Effector memory CD8-positive, alpha-beta T cell (primary cell): ENCODE data around the gene CSHL1.
"Not testable (repeated sequence)": the region's sequence is repeated elsewhere in the genome, so short reads cannot be mapped to it uniquely, and the experiment has no call there.

Source experiments
- ATAC-seq: fragments of 150-1000 bp; cut with Tn5 transposase; replicated peaks from 2 replicates; pipeline ENCODE4 v1.10.0; 2021; ENCODE audit warnings: mild to moderate bottlenecking, moderate library complexity
- DNase-seq, 3 experiments: peaks; one replicate each; pipeline ENCODE4 v3.0.0; 2021
- H3K27ac Mint-ChIP-seq, 2 donors: one replicate each; pipeline ENCODE4 v1.8.0; 2022; ENCODE audit warnings: mild to moderate bottlenecking in 2 of 2, mixed read lengths in 2 of 2, moderate library complexity in 2 of 2
- H3K27me3 Mint-ChIP-seq, 2 donors: one replicate each; pipeline ENCODE4 v1.8.0; 2022; ENCODE audit warnings: mixed read lengths in 2 of 2
- H3K36me3 Mint-ChIP-seq: one replicate; pipeline ENCODE4 v1.8.0; 2022; ENCODE audit warnings: mild to moderate bottlenecking, moderate library complexity, mixed read lengths; ENCODE audit not compliant: insufficient read depth
- H3K4me1 Mint-ChIP-seq, 2 donors: one replicate each; pipeline ENCODE4 v1.8.0; 2022; ENCODE audit warnings: low read depth in 2 of 2, mixed read lengths in 2 of 2
- H3K4me3 Mint-ChIP-seq, 2 donors: one replicate each; pipeline ENCODE4 v1.8.0; 2022; ENCODE audit warnings: mild to moderate bottlenecking in 2 of 2, mixed read lengths in 2 of 2, moderate library complexity in 2 of 2
- H3K9me3 Mint-ChIP-seq, 2 donors: one replicate each; pipeline ENCODE4 v1.8.0; 2022; ENCODE audit warnings: mixed read lengths in 2 of 2

Gene CSHL1

DNA sequence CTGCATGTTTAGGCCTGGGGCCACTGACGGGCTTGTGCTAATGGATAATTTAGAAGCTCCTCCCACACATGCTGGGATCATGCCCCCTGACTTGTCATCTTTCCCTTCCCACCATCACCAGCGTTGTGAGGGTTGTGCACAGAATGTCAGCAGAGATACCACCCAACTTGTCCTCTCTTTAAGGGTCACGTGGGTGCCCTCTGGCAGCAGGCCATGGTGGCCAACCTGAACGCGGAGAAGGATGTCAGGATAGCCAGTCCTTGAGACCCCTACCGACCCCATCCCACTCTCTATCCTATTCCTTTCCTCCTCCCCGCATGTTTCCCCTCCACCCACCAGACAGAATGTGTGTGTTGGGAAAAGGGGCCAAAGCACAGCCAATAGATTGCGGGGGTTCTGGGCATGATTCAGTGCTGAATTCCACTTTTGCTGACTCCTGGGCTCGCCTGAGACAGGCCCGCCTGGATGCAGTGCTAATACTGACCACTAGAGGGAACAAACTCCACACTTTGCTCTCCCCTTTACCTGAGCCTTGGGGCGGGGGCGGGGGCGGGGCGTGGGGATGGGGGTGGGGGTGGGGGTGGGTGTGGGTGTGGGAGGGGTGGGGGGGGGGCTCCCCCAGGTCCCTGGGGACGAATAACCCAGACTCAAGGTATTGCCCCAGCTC, 29.0 kb downstream of the CSHL1 start, which contains the start of gene GH2:
TSS of gene GH2 (minus strand) at position 10 of the 667 bp plus-strand sequence. CDS start 143 bp downstream, outside the sequence.
- Mint-ChIP-seq H3K27me3 (peaks cover 10 to 14% of the 10 kb centered on the region in 2 donors), H3K27ac (no peak within 1 kb of the TSS), H3K9me3 (no peaks in the 10 kb centered on the region), H3K4me3 (no peak within 1 kb of the TSS), H3K36me3 (peaks cover 3% of the 10 kb centered on the region), H3K4me1 (peaks cover 4 to 6% of the 10 kb centered on the region in 2 donors)
- ATAC-seq (peak; percentile 91), DNase-seq (peak; percentile 58 to 66 (median 61))

DNA sequence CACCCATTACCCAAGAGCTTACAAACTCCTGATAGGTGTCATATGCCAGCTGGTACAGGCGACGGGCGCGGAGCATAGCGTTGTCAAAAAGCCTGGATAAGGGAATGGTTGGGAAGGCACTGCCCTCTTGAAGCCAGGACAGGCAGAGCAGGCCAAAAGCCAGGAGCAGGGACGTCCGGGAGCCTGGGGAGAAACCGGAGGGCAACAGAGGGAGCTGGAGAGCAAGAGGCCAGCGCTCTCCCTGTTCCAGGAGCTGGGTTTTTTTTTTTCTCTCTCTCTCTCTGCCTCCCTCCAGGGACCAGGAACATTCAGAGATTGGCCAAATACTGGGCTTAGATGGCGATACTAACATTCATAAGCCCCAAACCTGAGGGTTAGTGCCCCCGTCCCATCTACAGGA, 29.7 kb downstream of the CSHL1 start:
- not testable (repeated sequence) for H3K4me1 Mint-ChIP-seq, DNase-seq, H3K4me3 Mint-ChIP-seq, H3K36me3 Mint-ChIP-seq, H3K27ac Mint-ChIP-seq, ATAC-seq, H3K9me3 Mint-ChIP-seq
- peaks cover 10 to 14% of the 10 kb centered on the region in 2 donors for H3K27me3 Mint-ChIP-seq

DNA sequence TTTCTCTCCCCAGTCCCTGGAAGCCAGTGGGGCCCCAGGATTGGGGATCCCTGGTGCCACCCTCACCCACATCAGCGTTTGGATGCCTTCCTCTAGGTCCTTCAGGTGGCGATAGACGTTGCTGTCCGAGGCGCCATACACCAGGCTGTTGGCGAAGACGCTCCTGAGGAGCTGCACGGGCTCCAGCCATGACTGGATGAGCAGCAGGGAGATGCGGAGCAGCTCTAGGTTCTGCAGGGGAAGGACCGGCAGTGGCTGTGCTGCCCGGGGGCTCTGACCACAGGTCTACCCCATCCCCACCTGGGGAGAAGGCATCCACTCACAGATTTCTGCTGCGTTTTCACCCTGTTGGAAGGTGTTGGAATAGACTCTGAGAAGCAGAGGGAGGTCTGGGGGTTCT, 30.4 kb downstream of the CSHL1 start:
- H3K36me3 Mint-ChIP-seq = peaks cover 4% of the 10 kb centered on the region
- no peak overlapping the region for H3K27ac Mint-ChIP-seq
- ATAC-seq (no peak), DNase-seq (no peak)
- peaks cover 4 to 6% of the 10 kb centered on the region in 2 donors for H3K4me1 Mint-ChIP-seq
- H3K9me3 Mint-ChIP-seq = no peaks in the 10 kb centered on the region
- no peak overlapping the region for H3K4me3 Mint-ChIP-seq
- peaks cover 11 to 14% of the 10 kb centered on the region in 2 donors for H3K27me3 Mint-ChIP-seq

DNA sequence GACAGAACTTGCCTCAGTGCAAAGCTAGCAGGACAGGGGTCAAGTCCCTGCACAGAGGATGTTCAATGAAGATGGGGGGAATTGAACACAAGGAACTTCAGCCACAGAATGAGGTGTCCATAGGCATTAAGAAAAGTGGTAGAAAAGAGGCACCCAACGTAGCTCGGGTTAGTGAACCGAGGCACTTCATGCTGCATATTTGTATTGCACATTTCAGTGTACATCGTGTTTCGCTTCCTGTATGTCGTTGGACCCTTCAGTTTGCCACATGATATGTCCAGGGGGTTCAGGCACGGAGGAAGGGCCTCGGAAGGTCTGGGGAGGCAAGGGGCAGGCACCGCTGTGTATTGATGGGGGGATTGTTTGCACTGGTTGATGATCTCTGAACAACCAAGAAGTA, 32.6 kb downstream of the CSHL1 start:
- H3K36me3 Mint-ChIP-seq, H3K4me1 Mint-ChIP-seq, H3K4me3 Mint-ChIP-seq, H3K27ac Mint-ChIP-seq, H3K9me3 Mint-ChIP-seq, DNase-seq, ATAC-seq: not testable (repeated sequence)
- H3K27me3 Mint-ChIP-seq = peaks cover 16 to 19% of the 10 kb centered on the region in 2 donors

DNA sequence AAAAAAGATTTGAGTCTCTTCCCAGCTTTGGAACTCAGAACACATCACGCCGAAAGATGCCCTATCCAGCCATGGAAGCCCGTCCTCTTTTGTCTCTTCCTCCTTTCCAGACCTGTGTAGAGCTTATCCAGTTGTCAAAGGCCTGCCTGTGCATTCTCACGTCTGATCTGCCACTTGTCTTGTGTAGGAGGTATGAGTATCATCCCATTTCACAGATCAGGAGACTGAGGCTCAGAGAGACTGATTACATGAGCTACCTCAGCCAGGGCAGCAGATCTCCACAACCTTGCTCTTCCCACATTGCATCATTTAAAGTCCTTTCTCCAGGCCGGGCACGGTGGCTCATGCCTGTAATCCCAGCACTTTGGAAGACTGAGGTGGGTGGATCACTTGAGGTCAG, 36.4 kb downstream of the CSHL1 start:
- not testable (repeated sequence) for H3K4me3 Mint-ChIP-seq, H3K4me1 Mint-ChIP-seq, H3K9me3 Mint-ChIP-seq, H3K27ac Mint-ChIP-seq, ATAC-seq, DNase-seq, H3K36me3 Mint-ChIP-seq
- H3K27me3 Mint-ChIP-seq = peaks cover 19 to 24% of the 10 kb centered on the region in 2 donors

DNA sequence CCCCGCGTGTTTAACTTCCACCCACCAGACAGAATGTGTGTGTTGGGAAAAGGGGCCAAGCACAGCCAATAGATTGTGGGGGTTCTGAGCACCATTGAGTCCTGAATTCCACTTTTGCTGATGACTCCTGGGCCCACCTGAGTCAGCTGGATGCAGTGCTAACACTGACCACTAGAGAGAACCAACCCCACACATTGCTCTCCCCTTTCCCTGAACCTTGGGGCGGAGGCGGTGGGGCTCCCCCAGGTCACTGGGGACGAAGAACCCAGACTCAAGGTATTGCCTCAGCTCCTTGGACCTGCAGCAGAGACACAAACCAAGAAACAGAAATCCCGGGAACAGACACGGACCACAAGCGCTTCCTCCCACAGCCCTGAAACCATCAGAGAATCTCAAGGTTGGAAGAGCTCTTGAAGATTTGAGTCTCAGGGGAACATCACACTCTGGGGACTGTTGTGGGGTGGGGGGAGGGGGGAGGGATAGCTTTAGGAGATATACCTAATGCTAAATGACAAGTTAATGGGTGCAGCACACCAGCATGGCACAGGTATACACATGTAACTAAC, 36.9 kb downstream of the CSHL1 start:
- peaks cover 19 to 24% of the 10 kb centered on the region in 2 donors for H3K27me3 Mint-ChIP-seq
- ATAC-seq, H3K4me1 Mint-ChIP-seq, H3K9me3 Mint-ChIP-seq, H3K36me3 Mint-ChIP-seq, H3K27ac Mint-ChIP-seq, H3K4me3 Mint-ChIP-seq, DNase-seq: not testable (repeated sequence)

DNA sequence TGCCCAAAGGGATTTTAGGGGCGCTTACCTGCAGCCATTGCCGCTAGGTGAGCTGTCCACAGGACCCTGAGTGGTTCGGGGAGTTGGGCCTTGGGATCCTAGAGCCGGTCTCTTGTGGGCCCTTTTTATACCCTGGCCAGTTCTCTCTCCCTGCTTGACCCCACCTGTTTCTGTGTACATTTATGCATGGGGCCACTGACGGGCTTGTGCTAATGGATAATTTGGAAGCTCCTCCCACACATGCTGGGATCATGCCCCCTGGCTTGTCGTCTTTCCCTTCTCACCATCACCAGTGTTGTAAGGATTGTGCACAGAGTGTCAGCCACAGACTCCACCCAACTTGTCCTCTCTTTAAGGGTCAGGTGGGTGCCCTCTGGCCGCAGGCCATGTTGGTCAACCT, 37.5 kb downstream of the CSHL1 start, which contains the start of gene CSH2:
TSS of gene CSH2 (minus strand) at position 101 of the 400 bp plus-strand sequence. CDS start at position 38, 63 bp downstream.
- H3K9me3 Mint-ChIP-seq, ATAC-seq, H3K36me3 Mint-ChIP-seq, H3K27ac Mint-ChIP-seq, H3K4me3 Mint-ChIP-seq, H3K4me1 Mint-ChIP-seq, DNase-seq: not testable (repeated sequence)
- H3K27me3 Mint-ChIP-seq = peaks cover 18 to 23% of the 10 kb centered on the region in 2 donors

DNA sequence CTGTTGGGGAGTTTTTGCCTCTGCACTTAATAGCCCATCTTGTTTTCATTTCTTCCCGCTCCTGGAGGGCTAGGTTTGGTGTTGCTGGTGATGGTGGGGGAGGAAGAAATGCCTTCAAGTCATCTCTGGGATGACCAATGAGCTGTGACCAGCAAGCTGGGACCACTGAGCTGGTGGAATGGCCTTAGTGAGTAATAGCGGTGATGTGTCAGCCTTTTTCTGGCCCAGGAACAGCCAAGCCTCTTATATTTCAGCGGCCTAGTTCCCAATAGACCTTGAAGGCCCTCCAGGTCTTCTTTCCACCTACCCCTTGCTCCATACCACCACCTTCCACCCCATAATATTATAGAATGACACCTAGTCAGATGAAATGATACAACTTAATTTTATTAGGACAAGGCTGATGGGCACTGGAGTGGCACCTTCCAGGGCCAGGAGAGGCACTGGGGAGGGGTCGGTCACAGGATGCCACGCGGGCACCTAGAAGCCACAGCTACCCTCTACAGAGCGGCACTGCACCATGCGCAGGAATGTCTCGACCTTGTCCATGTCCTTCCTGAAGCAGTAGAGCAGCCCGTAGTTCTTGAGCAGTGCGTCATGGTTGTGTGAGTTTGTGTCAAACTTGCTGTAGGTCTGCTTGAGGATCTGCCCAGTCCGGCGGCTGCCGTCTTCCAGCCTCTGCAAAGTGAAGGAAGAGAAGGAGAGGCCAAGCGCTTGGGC, 39.3 kb downstream of the CSHL1 start:
- H3K36me3 Mint-ChIP-seq, H3K4me1 Mint-ChIP-seq, H3K27ac Mint-ChIP-seq, H3K4me3 Mint-ChIP-seq, ATAC-seq, DNase-seq, H3K9me3 Mint-ChIP-seq: not testable (repeated sequence)
- peaks cover 6 to 14% of the 10 kb centered on the region in 2 donors for H3K27me3 Mint-ChIP-seq

GRCh38 chr17:63870292-63870665, 40.8 kb downstream of the CSHL1 start:
- H3K4me1 Mint-ChIP-seq, ATAC-seq, H3K27ac Mint-ChIP-seq, H3K9me3 Mint-ChIP-seq, H3K36me3 Mint-ChIP-seq, H3K4me3 Mint-ChIP-seq, DNase-seq: not testable (repeated sequence)
- peaks cover 9 to 11% of the 10 kb centered on the region in 2 donors for H3K27me3 Mint-ChIP-seq

DNA sequence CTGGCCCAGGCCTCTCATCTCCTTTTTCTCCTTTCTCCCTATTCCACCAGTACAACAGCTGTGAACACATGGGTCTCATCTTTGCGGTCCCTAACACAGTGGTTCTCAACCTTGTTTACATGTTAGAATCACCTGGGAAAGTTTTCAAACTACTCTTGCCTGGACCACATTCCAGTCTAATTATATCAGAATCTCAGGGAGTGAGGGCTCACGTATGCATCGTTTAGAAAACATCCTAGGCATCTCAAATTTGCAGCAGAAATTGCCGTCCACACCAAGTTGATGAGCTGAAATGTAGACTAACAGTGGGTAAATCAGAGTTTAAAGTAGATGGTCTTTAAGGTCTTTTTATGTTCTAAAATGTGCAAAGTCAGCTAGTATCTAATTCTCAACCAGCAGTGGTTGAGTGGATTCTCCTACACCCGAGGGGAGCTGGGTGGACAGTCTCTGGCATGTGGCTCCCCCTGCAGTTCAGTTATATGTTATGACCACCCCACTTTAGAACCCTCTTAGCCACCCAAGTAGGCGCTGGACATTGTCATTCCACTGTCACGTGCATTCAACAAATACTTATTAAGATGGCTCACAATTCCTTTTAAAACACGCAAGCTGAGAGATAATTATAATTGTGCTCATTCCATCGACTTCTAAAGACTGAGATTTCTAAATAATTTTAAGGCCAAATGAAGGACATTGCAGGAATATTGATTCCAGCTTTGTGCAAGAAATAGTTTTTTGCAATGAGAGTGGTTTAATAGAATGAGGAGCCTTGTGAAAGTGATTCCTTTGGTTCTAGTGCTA, 41.4 kb downstream of the CSHL1 start:
- not testable (repeated sequence) for H3K36me3 Mint-ChIP-seq, H3K4me3 Mint-ChIP-seq, H3K27ac Mint-ChIP-seq, ATAC-seq, H3K9me3 Mint-ChIP-seq, H3K4me1 Mint-ChIP-seq, DNase-seq
- H3K27me3 Mint-ChIP-seq = peaks cover 8 to 11% of the 10 kb centered on the region in 2 donors

DNA sequence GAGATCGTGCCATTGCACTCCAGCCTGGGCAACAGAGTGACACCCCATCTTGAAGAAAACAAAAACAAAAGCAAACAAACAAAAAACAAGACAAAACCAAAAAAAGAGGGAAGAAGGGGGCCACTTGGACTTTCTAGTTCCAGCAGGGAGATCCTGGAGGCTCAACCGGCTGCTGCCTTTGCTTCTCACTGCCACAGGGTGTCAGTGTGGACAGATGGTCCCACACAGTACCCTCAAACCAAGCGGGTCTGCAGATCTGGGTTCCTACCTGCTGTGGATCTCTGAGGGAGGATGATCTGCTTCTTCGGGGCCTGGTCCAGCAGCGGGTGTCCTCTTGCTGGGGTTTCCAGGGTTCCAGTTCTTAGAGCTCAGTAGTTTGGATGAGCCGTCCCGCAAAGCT, 44.4 kb downstream of the CSHL1 start:
- not testable (repeated sequence) for H3K27ac Mint-ChIP-seq, H3K4me3 Mint-ChIP-seq, H3K27me3 Mint-ChIP-seq, H3K9me3 Mint-ChIP-seq, H3K36me3 Mint-ChIP-seq, ATAC-seq, DNase-seq, H3K4me1 Mint-ChIP-seq
